Esophagus squamous epithelium (tissue), 4 donors: ENCODE data around the gene FAM120AOS.

Source experiments
- POLR2A ChIP-seq, 4 donors: fragments of 450-650 bp; IDR thresholded peaks; one replicate each; pipeline ENCODE4 v1.6.1; 2017; ENCODE audit warnings: antibody characterized with exemption in 4 of 4, mild to moderate bottlenecking in 4 of 4, moderate library complexity in 3 of 4
- TF ChIP-seq, protein P1 (sequence below), 6 experiments: fragments of 450-650 bp in 4 of 6; fragments of 200-600 bp in 2 of 6; sonication (generic) in 2 of 6; IDR thresholded peaks; one replicate each; pipeline ENCODE4 v1.5.1; 2016 to 2019; ENCODE audit warnings: antibody characterized with exemption in 6 of 6, mild to moderate bottlenecking in 4 of 6, moderate library complexity in 4 of 6

DNA sequence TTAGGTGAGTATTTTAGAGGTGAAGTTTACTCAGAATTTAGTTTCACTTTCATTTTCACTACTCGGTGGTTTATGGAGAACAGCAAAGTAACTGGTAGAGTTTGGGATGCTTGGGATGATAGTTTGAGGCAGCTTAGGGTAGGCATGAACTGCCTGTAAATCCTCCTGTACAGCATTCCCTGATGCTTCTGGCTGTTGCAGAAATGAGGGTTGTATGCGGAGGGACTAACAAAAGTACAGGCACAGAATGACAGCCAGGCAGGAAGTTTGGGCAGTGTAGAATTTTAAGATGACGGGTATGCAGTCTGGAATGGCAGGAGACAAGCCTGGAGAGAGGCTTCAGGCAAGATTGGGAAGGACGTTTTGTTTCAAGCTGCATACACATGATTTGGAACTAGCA is 48.0 kb upstream of the FAM120AOS start:
- no peak for TF ChIP-seq POLR2A (IDR thresholded peaks at IDR 0.05)
- TF ChIP-seq, protein P1, sequence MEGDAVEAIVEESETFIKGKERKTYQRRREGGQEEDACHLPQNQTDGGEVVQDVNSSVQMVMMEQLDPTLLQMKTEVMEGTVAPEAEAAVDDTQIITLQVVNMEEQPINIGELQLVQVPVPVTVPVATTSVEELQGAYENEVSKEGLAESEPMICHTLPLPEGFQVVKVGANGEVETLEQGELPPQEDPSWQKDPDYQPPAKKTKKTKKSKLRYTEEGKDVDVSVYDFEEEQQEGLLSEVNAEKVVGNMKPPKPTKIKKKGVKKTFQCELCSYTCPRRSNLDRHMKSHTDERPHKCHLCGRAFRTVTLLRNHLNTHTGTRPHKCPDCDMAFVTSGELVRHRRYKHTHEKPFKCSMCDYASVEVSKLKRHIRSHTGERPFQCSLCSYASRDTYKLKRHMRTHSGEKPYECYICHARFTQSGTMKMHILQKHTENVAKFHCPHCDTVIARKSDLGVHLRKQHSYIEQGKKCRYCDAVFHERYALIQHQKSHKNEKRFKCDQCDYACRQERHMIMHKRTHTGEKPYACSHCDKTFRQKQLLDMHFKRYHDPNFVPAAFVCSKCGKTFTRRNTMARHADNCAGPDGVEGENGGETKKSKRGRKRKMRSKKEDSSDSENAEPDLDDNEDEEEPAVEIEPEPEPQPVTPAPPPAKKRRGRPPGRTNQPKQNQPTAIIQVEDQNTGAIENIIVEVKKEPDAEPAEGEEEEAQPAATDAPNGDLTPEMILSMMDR (IDR thresholded peaks at IDR 0.05), result no peak
